Pancreas (tissue), 10 donors: ENCODE measurements around the gene CALN1. TPM values are rescaled to one million over a fixed set of nuclear protein-coding genes. Genes with fewer than 3 reads are reported as not detected.

Experiments used
- ATAC-seq, 4 donors: fragments of 200-7000 bp; cut with Tn5 transposase; one replicate each; pipeline versions ENCODE4 v1.8.0 to v1.9.1; 2020; ENCODE audit warnings: mild to moderate bottlenecking in 4 of 4, moderate library complexity in 4 of 4
- DNase-seq, 6 donors: peaks; one replicate each; pipeline ENCODE4 v3.0.0-alpha.2; 2020
- FAIRE-seq: peaks from 2 replicates; lab custom pipeline; 2012; peaks lifted over from hg19 to GRCh38; lab: Jason Lieb, UNC
- H3K27ac ChIP-seq, 4 donors: fragments of 200-600 bp; sonication (generic); 1 replicate in 3 of 4; 2 replicates in 1 of 4; pipeline versions ENCODE4 v1.5.0 to v1.8.0; 2020
- H3K27me3 ChIP-seq, 4 donors: fragments of 200-600 bp; one replicate each; pipeline ENCODE4 v1.8.0; 2021
- H3K36me3 ChIP-seq, 3 donors: fragments of 200-600 bp; sonication (generic) in 1 of 3; one replicate each; pipeline versions ENCODE4 v1.5.0 to v1.8.0; 2020 to 2021
- H3K4me1 ChIP-seq, 3 donors: fragments of 200-600 bp; one replicate each; pipeline ENCODE4 v1.8.0; 2021
- H3K4me3 ChIP-seq, 4 donors: fragments of 200-600 bp; sonication (generic) in 2 of 4; one replicate each; pipeline versions ENCODE4 v1.5.0 to v1.8.0; 2020 to 2021
- H3K9me3 ChIP-seq, 4 donors: fragments of 200-600 bp; one replicate each; pipeline ENCODE4 v1.8.0; 2021
- CTCF ChIP-seq, 4 donors: fragments of 200-600 bp; sonication (generic) in 3 of 4; IDR thresholded peaks; one replicate each; pipeline versions ENCODE4 v1.5.0 to v1.8.0; 2021; ENCODE audit warnings: antibody characterized with exemption in 4 of 4
- WGBS, 2 donors: extraction: QIAGEN DNeasy Blood & Tissue Kit; methylation state at CpG; one replicate each; pipeline ENCODE4 v1.1.7; 2013; 5-methylcytosine and 5-hydroxymethylcytosine counted together
- intact Hi-C, 3 donors: fragments of 100-400 bp; cut with DNase I; formaldehyde crosslinking; loops; one replicate each; pipeline versions ENCODE4 v1.11.1 to v1.14.2; 2022
- polyA plus RNA-seq, 2 donors: library from polyadenylated mRNA; stranded (reverse); fragments of 200-250 nt; gene quantifications; one replicate each; pipeline ENCODE4 v1.2.3, GENCODE V29; 2013
- total RNA-seq, 6 donors: library from RNA; stranded (reverse); fragmentation: NEBNext Ultra II Directional in 4 of 6; extraction: Animal tissue kit (Norgen Biotek cat#: 25700) in 4 of 6; gene quantifications; one replicate each; pipeline versions ENCODE4 v1.2.1 to v1.2.4, GENCODE V29; 2021 to 2023
- donor health status: healthy with polysubstance abuse.
- donor health status: DM: no; HTN: no; CAD: no; lungs with moderate emphysema.
- donor health status: DM: no; HTN: no; CAD: no.
- donor health status: control.
- donor health status: control.
- donor health status: Bipolar disorder and iron deficiency.
- donor health status: DM: yes; HTN: yes; CAD: no.
- donor health status: DM: no; HTN: no; CAD: no.
- donor health status: DM: no; HTN: no; CAD: no.
- donor health status: DM: yes; HTN: yes; CAD: no.

Gene CALN1
- total and polyA plus RNA-seq, 8 donors = 0.39 to 18.4 (median 1.5) TPM

- ATAC-seq (no peak), DNase-seq (no peak), FAIRE-seq (no peak)
- no peaks in the 10 kb centered on the region for H3K27me3 ChIP-seq
- H3K36me3 ChIP-seq = no peaks in the 10 kb centered on the region
- H3K27ac ChIP-seq = no peak overlapping the region
- WGBS, 2 donors = 82 to 88% methylated on average over 6 of the region's 6 CpGs
- H3K4me3 ChIP-seq = no peak overlapping the region
- no peak for TF ChIP-seq CTCF (IDR thresholded peaks at IDR 0.05)
- no peaks in the 10 kb centered on the region for H3K4me1 ChIP-seq
- intact Hi-C loops = no loop called here
- H3K9me3 ChIP-seq = no peaks in the 10 kb centered on the region
These were observed 139.7 kb downstream of the CALN1 start for GRCh38 chr7:72272479-72272878.

GRCh38 chr7:72268796-72269195 lies 143.3 kb downstream of the CALN1 start:
- FAIRE-seq (no peak), ATAC-seq (no peak), DNase-seq (no peak)
- Histone ChIP-seq H3K4me1 (no peaks in the 10 kb centered on the region), H3K9me3 (no peaks in the 10 kb centered on the region), H3K27me3 (no peaks in the 10 kb centered on the region), H3K36me3 (no peaks in the 10 kb centered on the region), H3K4me3 (no peak overlapping the region), H3K27ac (no peak overlapping the region)
- TF ChIP-seq CTCF (IDR thresholded peaks at IDR 0.05) = no peak
- intact Hi-C loops = no loop called here
- 54 to 80% methylated on average over 3 of the region's 3 CpGs for WGBS, 2 donors

- DNase-seq (no peak), FAIRE-seq (no peak), ATAC-seq (no peak)
- no peak for TF ChIP-seq CTCF (IDR thresholded peaks at IDR 0.05)
- H3K27me3 ChIP-seq = no peaks in the 10 kb centered on the region
- H3K36me3 ChIP-seq = no peaks in the 10 kb centered on the region
- intact Hi-C loops = no loop called here
- H3K4me1 ChIP-seq = no peaks in the 10 kb centered on the region
- H3K4me3 ChIP-seq = no peak overlapping the region
- WGBS, 2 donors = 70 to 76% methylated on average over 2 of the region's 2 CpGs
- no peaks in the 10 kb centered on the region for H3K9me3 ChIP-seq
- H3K27ac ChIP-seq = no peak overlapping the region
These were observed 144.0 kb downstream of the CALN1 start for GRCh38 chr7:72268090-72268489.

GRCh38 chr7:72267291-72267800 lies 144.8 kb downstream of the CALN1 start:
- intact Hi-C loops = no loop called here
- no peak for TF ChIP-seq CTCF (IDR thresholded peaks at IDR 0.05)
- ATAC-seq (no peak), DNase-seq (no peak), FAIRE-seq (no peak)
- H3K36me3 ChIP-seq = no peaks in the 10 kb centered on the region
- H3K9me3 ChIP-seq = no peaks in the 10 kb centered on the region
- no peaks in the 10 kb centered on the region for H3K27me3 ChIP-seq
- no peaks in the 10 kb centered on the region for H3K4me1 ChIP-seq
- H3K4me3 ChIP-seq = no peak overlapping the region
- H3K27ac ChIP-seq = no peak overlapping the region
- WGBS, 2 donors = 46 to 50% methylated on average over 3 of the region's 3 CpGs

- H3K9me3 ChIP-seq = no peaks in the 10 kb centered on the region
- no peak for ATAC-seq
- no peak overlapping the region for H3K27ac ChIP-seq
- no peak overlapping the region for H3K4me3 ChIP-seq
- no peaks in the 10 kb centered on the region for H3K4me1 ChIP-seq
- FAIRE-seq = no peak
- no peak for DNase-seq
- intact Hi-C loops = no loop called here
- H3K36me3 ChIP-seq = no peaks in the 10 kb centered on the region
- H3K27me3 ChIP-seq = no peaks in the 10 kb centered on the region
- no peak for TF ChIP-seq CTCF (IDR thresholded peaks at IDR 0.05)
- WGBS, 2 donors = 54 to 55% methylated on average over 2 of the region's 2 CpGs
These were observed 145.4 kb downstream of the CALN1 start for GRCh38 chr7:72266771-72267170.
